GM18909 (cell line): ENCODE data around the gene FAM228B.
A peak's percentile ranks its signal among the peaks of the same experiment; 100 is the strongest.
"Not testable (repeated sequence)": the region's sequence is repeated elsewhere in the genome, so short reads cannot be mapped to it uniquely, and the experiment has no call there.

Source experiments
- ATAC-seq: cut with Tn5 transposase; IDR thresholded peaks from one replicate; pipeline ENCODE4 v1.9.1; 2021; ENCODE audit warnings: mild to moderate bottlenecking; ENCODE audit not compliant: unreplicated experiment, poor library complexity

Gene FAM228B

GRCh38 chr2:24123195-24123921 is at the start of gene FAM228B, which contains the start of gene PFN4:
Gene FAM228B (plus strand): TSS chr2:24123469. CDS start chr2:24124362, 893 bp downstream.
Gene PFN4 (minus strand): TSS chr2:24123334. CDS start chr2:24122535, 799 bp downstream.
- peak; percentile 92 for ATAC-seq

GRCh38 chr2:24073816-24074215 is 49.5 kb upstream of the FAM228B start:
- ATAC-seq: no peak

- ATAC-seq: no peak
Measured at GRCh38 chr2:24075259-24075658, 48.0 kb upstream of the FAM228B start.

GRCh38 chr2:24075915-24076848 is 47.1 kb upstream of the FAM228B start, which contains the start of gene SF3B6:
Gene SF3B6 (minus strand): TSS chr2:24076326. CDS start chr2:24076229, 97 bp downstream.
- ATAC-seq: peak; percentile 95

GRCh38 chr2:24076849-24077534 is 46.3 kb upstream of the FAM228B start:
- ATAC-seq: peak; percentile 1

- ATAC-seq: no peak
Measured at GRCh38 chr2:24077535-24077877, 45.8 kb upstream of the FAM228B start.

GRCh38 chr2:24077879-24078278 is 45.4 kb upstream of the FAM228B start:
- no peak for ATAC-seq

- ATAC-seq: no peak
Measured at GRCh38 chr2:24080701-24081100, 42.6 kb upstream of the FAM228B start.

GRCh38 chr2:24082787-24083566 is 40.3 kb upstream of the FAM228B start:
- ATAC-seq: no peak

GRCh38 chr2:24083567-24084385 is 39.5 kb upstream of the FAM228B start:
- ATAC-seq: peak; percentile 80

GRCh38 chr2:24084386-24085199 is 38.7 kb upstream of the FAM228B start, which contains the start of gene TP53I3:
Gene TP53I3 (minus strand): TSS chr2:24084834. CDS start chr2:24084326, 508 bp downstream.
- peak; percentile 80 for ATAC-seq

- ATAC-seq: no peak
Measured at GRCh38 chr2:24085200-24085489, 38.1 kb upstream of the FAM228B start.

- no peak for ATAC-seq
Measured at GRCh38 chr2:24086241-24086640, 37.0 kb upstream of the FAM228B start.

- no peak for ATAC-seq
Measured at GRCh38 chr2:24087032-24087431, 36.2 kb upstream of the FAM228B start.

GRCh38 chr2:24088821-24089359 is 34.4 kb upstream of the FAM228B start:
- ATAC-seq: no peak

GRCh38 chr2:24093270-24093669 is 30.0 kb upstream of the FAM228B start:
- not testable (repeated sequence) for ATAC-seq

- not testable (repeated sequence) for ATAC-seq
Measured at GRCh38 chr2:24095171-24095677, 28.0 kb upstream of the FAM228B start.

- not testable (repeated sequence) for ATAC-seq
Measured at GRCh38 chr2:24100732-24101131, 22.5 kb upstream of the FAM228B start.
